HG03097 (cell line): Measurements from ENCODE around the gene DZANK1.
"Not testable (repeated sequence)": the region's sequence is repeated elsewhere in the genome, so short reads cannot be mapped to it uniquely, and the experiment has no call there.

Source experiments
- ATAC-seq: cut with Tn5 transposase; IDR thresholded peaks from one replicate; pipeline ENCODE4 v1.9.1; 2021; ENCODE audit not compliant: unreplicated experiment, low FRiP score

The DZANK1 gene

DNA sequence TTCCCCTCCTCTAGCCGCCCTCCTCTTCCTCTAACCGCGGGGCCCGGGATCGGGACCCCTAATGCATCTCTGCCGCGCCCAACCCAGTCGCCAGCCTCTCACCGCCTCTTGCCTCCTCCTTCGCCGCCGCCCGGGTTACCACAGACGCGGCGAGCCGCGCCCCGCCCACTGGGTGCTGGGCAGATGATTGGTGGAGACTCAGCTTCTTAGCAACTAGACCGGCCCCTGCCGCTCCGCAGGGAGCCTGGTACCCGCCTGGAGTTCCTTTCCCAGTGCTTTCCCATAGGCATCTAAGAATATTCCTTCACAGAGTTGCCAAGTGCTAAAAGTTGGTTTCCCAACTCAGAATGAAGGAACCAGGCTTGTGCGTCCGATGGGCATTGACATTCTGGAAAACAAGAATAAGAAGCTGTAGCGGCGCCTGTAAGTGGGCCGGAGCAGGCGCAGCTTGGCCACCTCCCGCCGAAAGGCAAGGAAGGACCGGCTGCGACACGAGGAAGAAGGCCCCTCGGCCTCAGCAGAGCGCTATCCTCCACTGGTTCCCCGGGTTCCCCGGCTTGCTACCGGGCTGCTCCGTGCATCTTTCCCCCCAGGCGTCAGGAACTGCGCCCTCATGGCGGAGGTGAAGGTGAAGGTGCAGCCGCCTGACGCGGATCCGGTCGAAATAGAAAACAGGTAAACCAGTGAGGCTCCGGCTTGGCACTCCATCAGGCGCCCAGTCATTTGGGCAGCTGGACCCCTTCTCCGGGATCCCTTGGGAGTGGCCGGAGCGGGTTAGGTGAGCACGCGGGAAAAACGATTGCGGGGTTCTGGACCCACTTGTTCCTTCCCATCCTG, at the start of gene DZANK1, which contains the start of gene POLR3F:
Gene DZANK1, minus strand, starts transcription at position 137 of the 837 bp plus-strand sequence. CDS start 1,672 bp downstream, outside the sequence.
Gene POLR3F, plus strand, starts transcription at position 497 of the 837 bp plus-strand sequence. Its CDS starts 117 bp downstream, at position 614.
- peak; percentile 83 for ATAC-seq

DNA sequence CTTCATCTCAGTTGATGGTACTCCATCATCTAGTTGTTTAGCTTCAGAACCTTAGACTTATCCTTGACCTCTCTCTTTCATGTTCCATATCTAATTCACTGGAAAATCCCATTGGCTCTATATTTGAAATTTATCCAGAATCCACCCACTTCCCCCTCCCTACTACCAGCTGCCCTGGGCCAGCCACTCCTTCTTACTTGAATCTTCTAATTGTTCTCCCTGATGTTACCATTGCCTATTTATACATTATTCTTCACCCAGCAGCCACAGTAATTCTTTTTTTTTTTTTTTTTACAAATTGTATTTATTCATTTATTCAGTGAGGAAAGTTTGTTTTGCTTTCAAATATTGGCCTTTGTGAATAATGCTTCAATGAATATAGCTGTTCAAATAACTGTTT, 49.1 kb upstream of the DZANK1 start:
- no peak for ATAC-seq

DNA sequence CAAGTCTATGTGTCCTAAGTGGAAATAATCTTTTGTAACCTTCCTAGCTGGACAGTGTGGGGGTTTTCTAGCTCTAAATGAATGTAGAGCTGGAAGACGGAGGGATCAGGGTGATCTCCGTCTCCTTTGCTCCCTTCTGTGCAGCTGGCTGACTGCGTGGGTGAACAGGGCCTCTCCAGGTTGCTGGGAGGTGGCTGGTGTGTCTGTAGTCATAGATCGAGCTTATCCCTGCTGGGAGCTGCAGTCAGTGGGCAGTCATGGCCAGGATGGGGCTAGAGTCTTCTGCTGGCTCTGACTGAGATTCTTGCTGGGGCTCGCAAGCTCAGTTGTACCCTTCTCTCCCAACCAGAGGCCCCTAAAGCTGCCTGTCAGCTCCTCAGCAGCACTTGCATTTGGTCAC, 47.3 kb upstream of the DZANK1 start:
- no peak for ATAC-seq

DNA sequence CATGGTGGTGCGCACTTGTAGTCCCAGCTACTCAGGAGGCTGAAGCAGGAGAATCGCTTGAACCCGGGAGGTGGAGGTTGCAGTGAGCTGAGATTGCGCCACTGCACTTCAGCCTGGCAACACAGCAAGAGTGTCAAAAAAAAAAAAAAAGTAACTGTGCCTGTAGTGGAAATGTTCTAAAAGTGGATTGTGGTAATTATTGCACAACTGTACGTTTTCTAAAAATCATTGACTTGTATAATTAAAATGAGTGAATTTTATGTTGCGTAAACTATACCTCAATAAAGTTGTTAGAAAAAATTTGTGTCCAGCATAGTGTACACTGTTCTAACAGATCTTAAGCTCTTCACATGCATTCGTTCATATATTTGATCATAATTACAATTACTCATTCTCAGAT, 46.4 kb upstream of the DZANK1 start:
- no peak for ATAC-seq

DNA sequence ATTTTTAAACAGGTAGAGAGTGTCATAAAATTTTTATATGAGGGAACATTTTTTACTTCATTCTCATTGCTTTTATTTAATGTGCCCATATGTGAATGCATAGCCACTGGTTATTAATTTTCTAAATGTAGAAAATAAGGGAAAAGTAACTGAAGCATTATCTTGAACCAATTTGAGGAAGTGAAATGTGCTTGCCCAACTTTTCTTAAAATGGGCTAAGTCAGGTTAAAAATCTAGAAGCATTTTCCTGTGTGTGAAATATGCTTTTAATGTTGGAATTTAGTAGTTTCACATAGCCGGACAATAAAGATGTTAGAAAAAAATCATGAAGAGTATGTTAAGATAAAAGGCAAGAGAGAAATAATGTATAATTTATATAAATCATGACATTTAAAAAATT, 44.7 kb upstream of the DZANK1 start:
- ATAC-seq: no peak

DNA sequence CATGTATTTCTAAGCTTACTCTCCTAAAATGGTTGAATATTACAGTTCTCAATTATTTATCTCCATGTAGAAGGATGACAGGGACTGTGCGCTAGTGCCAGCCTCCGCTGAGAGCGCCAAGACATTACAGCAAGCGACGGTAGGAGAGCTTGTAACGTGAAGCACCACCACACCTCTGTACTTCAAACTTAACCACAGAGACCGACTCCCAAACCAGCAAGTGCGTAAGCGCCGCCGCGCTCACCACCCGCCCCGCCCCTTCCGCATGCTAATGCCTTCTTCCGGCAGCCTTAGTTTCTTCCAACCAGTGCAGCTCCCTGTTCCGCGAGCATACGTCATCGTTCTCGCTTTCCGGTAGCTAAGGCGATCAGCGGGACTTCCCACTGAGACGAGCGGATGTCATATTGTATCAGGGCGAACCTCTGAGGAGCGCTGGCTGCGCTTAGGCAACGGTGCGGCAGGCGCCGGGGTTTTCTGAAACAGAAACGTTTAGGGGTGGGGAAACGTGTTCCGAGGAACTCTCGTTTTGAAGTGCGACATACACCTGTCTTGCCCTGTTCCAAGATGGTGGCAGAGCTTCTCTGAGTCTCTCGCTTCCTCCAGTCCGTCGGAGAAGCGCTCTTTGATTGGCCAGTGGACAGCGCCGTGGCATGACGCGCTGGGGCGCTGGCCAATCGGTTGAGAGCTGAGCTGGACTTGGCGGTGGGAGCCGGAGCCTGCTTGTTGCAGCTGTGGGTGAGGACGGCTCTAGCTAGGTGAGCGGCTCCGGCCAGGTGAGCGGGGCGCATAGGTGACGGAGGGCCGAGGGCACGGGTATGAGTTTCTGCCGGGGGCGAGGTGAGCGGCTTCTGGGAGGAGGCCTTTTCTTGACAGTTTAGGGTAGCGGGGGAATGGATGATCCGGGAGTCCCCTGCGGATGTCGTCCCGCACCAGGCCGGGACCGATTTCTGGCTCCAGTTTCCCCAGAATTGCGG, 40.7 kb upstream of the DZANK1 start, which contains the start of gene SEC23B:
Gene SEC23B, plus strand, starts transcription at position 723 of the 974 bp plus-strand sequence. CDS start 2,896 bp downstream, outside the sequence.
- peak; percentile 93 for ATAC-seq

DNA sequence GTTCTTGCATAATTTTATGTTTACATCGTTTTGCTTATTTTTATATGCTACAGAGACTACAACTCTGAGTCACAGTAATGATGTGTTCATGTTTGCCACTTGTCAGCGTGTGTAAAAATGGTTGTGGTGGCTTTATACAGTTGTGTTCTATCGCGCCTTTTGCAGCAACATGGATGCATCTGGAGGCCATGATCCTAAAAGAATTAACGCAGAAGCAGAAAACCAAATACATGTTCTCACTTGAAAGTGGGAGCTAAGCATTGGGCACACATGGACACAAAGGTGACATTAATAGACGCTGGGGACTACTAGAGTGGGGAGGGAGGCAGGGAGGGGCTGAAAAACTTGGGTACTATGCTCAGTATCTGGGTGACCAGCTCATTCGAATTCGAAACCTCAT, 39.9 kb upstream of the DZANK1 start:
- no peak for ATAC-seq

DNA sequence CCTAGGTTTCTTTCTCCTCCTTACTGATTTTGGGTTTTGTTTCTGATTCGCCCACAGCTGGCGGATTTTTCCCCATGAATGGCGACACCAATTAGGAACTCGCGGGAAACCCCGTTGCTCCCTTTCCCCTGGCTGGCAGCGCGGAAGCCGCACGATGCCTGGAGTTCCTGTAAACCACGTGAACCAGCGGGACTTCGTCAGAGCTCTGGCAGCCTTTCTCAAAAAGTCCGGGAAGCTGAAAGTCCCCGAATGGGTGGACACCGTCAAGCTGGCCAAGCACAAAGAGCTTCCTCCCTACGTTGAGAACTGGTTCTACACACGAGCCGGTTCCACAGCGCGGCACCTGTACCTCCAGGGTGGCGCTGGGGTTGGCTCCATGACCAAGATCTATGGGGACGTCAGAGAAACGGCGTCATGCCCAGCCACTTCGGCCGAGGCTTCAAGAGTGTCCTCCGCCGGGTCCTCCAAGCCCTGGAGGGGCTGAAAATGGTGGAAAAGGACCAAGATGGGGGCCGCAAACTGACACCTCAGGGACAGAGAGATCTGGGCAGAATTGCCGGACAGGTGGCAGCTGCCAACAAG, 37.7 kb upstream of the DZANK1 start:
- no peak for ATAC-seq

DNA sequence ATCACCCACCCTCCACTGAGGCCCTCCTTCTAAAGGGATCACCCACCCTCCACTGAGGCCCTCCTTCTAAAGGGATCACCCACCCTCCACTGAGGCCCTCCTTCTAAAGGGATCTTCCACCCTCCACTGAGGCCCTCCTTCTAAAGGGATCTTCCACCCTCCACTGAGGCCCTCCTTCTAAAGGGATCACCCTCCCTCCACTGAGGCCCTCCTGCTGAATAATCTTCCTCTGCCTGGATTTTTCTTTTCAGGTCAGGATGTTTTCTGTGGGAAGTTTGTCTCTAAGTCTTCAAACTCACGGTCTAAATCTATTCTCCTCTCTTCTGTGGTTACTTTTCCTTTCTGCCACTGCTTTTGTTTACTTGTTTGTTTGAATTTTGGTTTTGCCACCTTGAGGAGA, 34.8 kb upstream of the DZANK1 start:
- not testable (repeated sequence) for ATAC-seq

DNA sequence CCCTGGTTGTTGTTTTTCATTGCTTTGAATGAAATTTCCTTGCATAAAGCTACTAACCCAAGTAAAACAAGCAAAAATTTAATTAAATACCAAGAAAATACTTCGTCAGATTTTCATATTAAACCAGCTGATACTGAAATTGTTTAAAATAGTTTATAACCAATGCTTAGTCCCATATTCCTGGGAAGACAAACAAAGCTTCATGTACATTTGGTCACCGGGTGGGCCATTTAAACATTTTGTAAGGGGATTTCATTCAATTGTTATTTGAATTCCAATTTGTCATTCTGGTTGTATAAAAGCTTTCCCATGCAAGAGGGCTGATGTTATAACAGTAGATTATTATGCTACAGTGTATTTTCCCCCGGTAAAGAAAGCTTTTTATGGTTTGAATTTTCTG, 30.8 kb upstream of the DZANK1 start:
- ATAC-seq: no peak

DNA sequence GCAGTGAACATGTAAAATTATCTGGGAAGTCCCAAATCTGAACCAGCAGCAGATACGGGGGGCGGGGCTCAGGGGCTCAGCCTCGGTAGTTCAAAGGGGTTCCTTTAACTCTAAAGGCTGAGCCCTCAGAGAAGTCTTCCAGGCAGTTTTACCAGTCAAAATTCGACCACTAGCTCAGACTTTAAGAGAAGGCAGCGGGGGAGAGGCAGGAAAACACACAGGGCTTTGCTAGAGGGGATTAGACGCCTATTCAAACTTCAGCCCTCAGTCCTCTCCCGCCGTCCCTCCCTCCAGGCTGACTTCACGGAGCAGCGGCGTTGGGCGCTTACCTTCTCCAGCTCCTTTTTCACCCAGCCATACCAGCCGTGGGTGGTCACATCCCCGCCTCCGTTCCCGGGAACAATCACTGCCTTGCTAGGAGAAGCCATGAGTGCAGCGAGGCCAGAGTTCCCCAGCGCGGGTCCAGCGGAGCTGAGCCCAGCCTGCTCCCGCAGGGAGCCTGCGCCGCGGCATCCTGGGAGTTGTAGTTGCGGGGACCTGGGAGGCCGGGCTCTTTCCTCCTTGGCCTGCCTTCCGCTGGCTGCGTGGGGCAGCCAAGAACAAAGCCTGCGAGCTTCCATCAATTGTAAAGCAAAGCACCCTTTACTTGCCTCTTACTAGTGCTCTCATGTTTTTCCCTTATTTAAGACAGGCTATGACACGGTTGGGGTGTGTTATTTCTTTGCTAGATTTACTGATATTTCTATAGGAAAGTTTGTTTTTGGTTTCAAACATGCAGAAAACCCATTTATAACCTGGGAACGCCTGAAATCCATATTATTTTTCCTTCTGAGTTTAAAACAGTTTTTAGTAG, 30.1 kb upstream of the DZANK1 start, which contains the start of gene RBBP9:
Gene RBBP9, minus strand, starts transcription at position 486 of the 853 bp plus-strand sequence. Its CDS starts 58 bp downstream, at position 428.
- peak; percentile 97 for ATAC-seq

DNA sequence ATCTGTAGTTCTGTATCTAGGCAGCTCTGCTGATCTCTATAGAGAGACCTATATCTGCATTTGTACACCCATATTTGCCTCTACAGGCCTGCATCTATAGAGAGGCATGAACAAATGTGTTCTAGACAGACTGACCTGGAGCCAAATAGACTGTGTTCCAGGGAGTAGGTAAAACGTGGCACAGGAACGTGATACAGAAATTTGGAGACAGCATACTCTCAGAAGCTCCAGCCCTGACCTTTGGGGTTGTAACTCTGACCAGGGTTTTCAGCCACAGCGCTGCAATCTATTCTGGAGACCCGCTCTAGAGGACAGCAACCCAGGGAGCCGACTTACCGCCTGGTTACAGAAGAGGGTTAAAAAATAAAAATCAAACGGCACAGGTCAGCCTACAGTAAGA, 29.2 kb upstream of the DZANK1 start:
- no peak for ATAC-seq

DNA sequence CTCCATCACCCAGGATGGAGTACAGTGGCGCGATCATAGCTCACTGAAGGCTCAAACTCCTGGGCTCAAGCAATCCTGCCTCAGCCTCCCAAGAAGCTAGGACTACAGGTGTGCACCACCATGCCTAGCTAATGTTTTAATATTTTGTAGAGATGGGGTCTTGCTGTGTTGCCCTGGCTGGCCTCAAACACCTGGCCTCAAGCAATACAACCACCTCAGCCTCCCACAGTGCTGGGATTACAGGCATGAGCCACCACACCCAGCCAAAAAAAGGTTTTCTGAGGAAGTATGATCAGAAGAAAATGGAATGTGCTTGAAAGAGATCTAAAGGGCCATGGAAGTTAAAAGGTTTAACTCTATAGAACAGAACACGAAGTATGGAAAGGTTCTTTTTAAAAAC, 21.5 kb upstream of the DZANK1 start:
- no peak for ATAC-seq

DNA sequence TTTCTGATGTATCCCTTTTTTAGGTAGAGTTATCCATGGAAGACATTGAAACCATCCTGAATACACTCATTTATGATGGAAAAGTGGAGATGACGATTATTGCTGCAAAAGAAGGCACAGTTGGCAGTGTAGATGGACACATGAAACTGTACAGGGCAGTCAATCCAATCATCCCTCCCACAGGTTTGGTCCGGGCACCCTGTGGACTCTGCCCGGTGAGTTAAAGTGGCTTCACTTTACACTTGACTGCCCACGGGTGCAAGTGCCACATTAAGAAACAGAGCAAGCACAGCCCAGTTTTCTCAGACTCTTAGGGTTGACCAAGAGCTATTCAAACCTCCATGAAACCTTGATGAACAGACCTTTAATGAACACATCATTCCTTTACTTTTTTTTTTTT, 14.8 kb upstream of the DZANK1 start:
- ATAC-seq: no peak

DNA sequence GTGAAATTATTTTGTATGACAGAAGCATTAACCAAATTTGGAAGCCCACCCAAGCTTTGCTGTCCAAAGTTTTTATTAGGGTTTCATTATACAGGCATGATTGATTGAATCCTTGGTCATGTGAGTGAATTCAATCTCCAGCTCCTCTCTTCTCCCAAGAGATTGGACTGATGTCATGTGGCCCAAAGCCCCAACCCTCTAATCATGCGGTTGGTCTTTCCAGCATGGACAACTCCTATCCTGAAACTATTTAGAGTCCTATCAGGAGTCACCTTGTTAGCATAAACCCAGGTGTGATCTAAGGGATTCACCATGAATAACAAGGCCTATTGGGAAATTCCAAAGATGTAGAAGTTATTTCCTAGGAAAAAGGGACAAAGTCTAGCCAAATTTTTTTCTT, 11.0 kb upstream of the DZANK1 start:
- no peak for ATAC-seq

DNA sequence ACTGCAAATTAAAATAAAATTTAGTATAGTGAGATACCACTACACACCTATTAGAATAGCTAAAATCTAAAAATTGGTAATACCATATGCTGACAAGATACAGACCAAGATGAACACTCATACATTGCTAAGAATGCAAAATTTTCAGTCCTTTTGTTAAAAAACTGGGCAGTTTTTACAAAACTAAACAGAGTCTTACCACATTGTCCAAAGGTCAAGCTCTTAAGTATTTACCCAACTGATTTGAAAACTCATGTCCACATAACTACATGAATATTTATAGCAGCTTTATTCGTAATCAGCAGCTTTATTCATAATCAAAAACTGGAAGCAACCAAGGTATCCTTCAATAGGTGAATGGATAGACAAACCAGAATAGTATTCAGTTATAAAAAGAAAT, 10.4 kb upstream of the DZANK1 start:
- ATAC-seq: no peak

DNA sequence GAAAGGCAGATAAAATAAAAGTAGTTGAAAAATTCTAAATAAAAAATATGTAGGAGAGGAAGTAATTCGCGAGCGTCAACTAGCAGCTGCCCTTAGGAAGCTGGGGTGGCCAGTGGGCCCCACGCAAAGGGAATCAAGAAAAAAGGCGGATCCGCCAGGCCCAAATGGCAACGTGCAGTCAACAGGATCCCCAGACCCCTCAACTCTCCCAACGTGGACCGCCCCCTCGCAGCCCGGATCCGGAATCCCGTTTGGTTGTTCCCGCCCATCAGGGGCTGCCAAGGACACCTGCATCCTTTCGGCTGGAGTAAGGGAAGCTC, 296 bp downstream of the DZANK1 start:
- ATAC-seq: peak; percentile 19

DNA sequence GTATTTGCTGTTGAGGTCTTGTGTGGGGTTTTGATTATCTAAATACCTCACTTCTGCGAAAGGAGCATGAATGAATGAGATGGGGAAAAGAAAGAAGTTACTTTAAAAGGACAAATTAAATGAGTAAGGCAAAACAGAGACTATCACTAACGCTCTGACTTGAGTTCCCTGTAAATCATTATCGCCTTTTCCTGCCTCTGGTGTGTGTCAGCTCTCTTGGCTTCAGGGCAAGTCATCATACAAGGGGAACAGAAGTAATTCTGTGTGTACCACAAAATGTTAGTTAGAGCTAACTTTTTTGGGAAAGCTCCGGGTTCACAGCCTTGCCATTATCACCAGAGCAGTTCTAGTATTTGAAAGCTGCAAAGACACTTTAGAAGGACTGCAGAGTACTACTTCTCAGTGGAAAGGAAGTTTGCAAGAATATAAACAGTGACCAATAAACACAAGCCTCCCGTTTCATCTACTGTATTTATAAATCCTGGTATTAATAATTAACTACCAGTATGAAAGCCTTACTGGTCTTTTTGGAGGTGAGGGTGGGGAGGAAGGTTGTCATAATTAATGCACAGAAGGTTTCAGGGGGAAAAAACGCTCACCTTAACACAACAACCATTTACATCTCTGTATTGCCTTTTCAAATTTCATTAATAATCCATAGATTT, 1.2 kb downstream of the DZANK1 start:
- ATAC-seq: peak; percentile 37

DNA sequence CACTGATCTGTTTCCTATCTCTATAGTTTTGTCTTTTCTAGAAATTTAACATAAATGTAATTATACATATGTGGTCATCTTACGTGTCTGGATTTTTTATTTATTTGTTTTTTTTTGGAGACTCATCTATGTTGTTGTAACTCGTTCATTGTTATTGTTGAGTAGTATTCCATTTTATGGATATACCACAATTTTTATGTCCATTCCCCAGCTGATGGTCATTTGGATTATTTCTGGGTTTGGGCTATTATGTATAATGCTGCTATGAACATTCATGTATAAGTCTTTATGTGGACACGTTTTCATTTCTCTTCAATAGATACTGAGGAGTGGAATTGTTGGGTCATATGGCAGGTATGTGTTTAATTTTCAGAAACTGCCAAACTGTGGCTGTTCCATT, 10.2 kb downstream of the DZANK1 start:
- ATAC-seq: no peak
